GM21381 (cell line): ENCODE measurements around the gene ACTN4.
"Not testable (repeated sequence)": the region's sequence is repeated elsewhere in the genome, so short reads cannot be mapped to it uniquely, and the experiment has no call there.

Source experiments
- ATAC-seq: cut with Tn5 transposase; IDR thresholded peaks from one replicate; pipeline ENCODE4 v1.9.1; 2021; ENCODE audit warnings: mild to moderate bottlenecking, moderate library complexity; ENCODE audit not compliant: unreplicated experiment

The ACTN4 gene

GRCh38 chr19:38735257-38735686 is 87.8 kb downstream of the ACTN4 start:
- no peak for ATAC-seq

- no peak for ATAC-seq
Measured at GRCh38 chr19:38736036-38736412, 88.6 kb downstream of the ACTN4 start.

DNA sequence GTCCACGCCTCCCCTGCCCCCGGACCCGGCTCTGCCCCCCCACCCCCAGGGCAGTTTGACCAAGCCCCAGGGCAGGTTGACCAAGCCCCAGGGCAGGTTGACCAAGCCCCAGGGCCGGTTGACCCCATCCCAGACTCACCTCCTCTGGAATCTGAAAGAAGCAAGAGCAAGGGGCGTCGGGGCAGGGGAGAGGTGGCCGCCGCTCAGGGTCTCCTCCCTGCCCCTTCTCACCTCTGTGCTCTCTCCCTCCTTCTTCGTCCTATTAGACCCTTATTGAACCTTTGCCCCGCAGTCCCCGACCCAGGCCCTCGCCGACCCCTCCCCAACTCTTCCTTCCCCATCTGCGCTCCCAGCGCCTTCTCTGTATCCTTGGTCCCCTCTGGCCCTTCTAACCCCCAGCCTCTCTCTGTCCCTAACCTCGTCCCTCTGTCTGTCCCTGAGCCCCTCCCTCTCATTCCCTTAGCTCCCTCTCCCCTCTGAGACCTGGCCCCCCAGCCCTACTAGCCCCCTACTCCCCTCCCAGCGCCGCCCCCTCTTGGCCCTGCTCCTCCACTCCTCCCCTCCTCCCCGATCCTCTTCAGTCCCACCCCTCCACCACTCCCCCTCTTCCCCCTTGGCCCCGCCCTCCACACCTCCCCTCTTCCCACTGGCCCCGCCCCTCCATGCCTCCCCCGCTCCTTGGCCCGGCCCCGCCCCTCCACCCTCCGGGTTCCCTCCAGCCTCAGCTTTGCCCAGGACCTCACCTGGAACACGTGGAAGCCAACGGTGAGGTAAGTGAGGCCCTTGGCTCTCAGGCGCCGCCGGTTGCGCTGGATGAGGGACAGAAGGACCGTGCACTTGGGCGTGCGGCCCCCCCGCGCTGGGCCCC is 89.2 kb downstream of the ACTN4 start:
- no peak for ATAC-seq

DNA sequence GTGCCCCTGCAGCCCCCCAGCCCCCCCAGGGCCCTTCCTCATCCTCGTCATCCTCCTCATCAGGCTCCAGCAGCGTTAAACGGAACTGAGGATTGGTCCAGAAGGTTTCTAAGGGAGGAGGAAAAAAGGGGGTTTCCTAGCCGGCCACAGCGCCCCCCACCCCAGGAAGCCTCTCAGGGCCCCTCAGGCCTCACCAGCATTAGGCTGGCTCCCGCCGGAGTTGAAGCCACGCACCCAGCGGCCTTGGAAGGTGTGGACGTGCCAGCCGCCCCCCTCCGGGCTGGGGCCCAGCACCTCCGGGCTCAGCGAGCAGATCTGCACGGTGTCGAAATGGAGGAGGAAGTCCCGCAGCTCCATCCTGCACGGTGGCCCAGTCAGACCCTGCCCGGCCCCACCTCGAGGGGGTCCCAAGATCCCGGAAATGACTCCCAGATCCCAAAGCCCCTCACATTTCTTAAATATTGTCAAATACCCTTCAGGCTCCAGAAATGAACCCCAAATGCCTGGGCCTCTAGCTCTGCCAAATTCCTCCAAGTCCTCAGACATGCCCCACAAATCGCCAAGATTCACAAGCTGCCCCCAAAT is 89.9 kb downstream of the ACTN4 start:
- ATAC-seq: no peak

DNA sequence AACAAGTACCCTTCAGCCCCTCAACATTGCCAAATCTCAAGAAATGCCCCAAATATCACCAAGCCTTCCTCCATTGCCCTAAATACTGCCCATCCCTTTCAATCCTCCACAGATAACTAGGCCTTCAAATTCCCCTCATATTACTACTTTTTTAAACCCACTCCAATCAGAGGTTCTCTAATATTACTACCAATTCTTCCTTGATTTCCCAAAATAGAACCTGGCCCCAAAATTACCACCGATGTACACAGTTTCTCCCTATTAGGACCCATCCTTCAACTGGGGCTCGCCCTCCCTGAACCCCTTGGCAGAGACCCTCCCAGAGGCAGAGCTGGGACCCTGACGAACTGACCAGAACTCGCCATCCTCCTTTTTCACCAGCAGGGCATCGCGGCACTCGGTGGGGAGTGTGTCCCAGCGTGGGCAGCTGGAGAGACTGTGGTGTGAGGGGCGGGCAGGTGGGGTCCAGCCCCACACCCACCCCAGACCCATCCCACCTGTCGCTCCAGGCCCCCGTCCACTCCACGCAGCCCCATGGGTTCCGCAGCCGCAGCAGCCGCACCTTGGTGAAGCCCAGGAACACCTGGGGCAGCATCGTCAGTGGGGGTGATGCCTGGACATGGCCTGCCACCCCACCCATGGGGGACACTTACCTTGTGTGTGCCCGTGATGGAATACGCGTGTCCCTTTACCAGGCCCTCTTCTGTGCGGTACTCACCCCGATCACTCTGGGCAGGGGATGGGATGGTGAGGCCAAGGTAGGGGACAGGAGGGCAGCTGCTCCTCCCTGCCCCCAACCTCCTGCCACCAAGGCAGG is 90.7 kb downstream of the ACTN4 start:
- ATAC-seq: no peak

DNA sequence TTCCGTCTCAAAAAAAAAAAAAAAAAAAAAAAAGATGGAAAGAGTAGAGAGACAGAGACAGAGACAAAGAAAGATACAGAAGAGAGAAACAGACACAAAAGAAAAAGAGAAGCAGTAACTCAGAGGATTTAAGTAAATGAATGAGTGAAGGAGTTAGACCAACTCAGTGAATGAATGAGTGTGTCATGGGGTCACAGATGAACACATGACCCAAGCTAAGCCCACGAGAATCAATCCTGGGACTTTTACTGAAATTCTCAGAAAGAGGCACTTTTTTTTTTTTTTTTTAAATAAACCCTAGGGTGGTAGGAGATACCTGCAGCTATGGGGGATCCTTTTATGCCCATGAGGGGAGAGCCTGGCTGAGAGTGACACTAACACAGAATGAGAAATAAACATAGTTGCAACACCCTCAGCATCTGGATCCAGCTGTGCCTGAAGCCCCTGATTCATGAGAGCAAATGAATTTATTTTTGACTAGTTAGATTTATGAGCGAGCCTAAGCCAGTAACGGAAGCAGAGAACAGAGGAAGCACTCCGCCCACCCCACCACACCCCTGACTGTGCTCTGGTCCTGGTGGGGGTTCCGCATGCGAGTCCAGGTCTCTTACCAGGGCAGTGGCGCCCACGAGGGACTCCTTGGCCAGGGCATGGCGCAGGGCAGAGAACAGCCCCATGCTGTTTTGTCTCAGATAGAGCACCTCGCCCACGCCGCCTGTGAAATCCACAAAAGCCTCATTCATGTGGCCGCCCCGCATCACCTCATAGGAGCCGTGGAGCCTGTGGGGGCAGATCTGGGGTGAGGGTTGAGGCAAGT is 92.2 kb downstream of the ACTN4 start:
- ATAC-seq: no peak

- no peak for ATAC-seq
Measured at GRCh38 chr19:38740257-38740592, 92.8 kb downstream of the ACTN4 start.

DNA sequence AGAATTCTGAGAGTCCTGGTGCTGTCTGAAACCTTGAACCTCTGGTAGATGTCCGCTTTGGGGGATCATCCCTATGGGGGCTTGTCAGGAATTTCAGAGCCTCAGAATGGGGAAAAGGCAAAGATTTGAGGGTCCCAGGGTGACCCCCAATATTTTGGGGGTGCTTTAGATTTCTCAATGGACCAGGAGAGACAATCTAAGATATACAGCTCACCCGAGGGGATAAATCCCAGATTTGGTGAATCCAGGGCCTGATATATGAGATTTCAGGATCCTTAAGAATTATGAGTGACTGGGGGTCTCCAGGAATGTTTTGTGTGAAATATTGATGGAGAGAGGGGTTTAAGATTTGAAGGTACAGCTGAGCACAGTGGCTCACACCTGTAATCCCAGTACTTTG is 93.5 kb downstream of the ACTN4 start:
- no peak for ATAC-seq

DNA sequence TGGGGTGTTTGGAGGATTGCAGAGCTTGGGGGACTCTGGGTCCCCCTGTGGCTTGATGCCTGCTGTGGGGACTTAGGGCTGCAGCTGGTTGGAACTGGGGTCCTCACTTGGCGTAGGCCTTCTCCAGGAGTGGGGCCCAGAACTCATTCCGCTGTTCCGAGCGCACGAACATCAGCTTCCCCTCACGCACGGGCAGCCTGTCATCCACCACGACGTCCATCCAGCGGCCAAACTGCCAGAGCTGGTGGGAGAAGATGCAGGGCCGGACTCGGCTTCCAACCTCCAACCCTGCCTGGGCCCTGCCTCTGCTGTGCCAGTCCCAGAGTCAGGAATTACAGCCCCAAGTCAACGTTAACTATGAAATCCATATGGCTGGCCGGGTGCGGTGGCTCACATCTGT is 94.2 kb downstream of the ACTN4 start:
- no peak for ATAC-seq

DNA sequence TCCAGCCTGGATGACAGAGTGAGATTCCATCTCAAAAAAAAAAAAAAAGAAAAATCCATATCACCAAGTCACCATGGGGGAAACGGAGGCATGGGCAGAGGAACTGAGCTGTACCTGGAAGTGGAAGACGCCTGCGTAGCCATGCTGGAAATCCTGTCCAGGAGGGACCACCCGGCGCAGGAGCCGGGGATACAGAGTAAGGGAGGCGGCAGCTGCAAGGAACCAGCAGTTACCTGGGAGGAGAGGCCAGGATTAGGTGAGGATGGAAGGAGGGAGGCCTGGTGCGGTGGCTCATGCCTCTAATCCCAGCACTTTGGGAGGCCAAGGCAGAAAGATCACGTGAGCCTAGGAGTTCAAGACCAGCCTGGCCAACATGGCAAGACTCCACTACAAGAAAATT is 94.8 kb downstream of the ACTN4 start:
- no peak for ATAC-seq

GRCh38 chr19:38742906-38743305 is 95.5 kb downstream of the ACTN4 start:
- no peak for ATAC-seq

DNA sequence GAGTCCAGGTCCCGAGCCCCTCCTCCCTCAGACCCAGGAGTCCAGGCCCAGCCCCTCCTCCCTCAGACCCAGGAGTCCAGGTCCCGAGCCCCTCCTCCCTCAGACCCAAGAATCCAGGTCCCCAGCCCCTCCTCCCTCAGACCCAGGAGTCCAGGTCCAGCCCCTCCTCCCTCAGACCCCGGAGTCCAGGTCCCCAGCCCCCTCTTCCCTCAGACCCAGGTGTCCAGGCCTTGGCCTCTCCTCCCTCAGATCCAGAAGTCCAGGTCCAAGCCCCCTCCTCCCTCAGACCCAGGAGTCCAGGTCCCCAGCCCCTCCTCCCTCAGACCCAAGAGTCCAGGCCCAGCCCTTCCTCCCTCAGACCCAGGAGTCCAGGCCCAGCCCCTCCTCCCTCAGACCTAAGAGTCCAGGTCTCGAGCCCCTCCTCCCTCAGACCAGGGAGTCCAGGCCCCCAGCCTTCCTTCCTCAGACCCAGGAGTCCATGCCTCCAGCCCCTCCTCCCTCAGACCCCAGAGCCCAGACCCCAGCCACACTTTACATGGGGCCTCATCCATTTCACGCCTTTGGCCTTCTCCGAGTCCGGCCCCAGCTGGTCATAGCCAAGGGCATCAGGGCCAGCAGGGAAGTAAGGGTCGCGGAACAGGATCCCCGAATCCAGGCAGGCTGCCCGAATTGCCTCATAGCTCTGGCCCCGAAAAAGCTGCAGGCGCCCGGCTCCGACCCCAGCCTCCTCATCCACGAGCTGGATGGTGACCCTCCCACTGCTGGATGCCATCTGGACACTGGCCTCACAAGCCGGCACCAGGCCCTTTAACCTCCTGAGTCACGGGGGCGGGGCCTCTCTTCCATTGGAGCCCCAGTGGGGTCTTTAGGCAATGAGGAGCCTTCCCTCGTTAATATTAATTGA is 96.2 kb downstream of the ACTN4 start:
- ATAC-seq: no peak

- ATAC-seq: no peak
Measured at GRCh38 chr19:38744298-38744681, 96.8 kb downstream of the ACTN4 start, which contains the start of gene CAPN12. TSS of gene CAPN12 (minus strand) at chr19:38744474. CDS start at chr19:38744165, 309 bp downstream.

DNA sequence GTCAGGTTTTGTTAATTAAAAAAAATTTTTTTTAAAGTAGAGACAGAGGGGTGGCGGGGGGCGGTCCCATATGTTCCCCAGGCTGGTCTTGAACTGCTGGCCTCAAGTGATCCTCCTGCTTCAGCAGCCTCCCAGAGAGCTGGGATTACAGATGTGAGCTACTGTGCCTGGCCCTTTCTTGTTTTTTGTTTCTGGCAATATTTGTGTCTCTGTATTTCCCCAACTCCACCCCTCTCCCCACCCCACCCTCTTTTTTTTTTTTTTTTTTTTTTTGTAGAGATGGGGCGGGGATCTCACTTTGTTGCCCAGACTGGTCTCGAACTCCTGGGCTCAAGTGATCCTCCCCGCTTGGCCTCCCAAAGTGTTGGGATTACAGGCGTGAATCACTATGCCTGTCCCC is 97.4 kb downstream of the ACTN4 start:
- ATAC-seq: no peak

DNA sequence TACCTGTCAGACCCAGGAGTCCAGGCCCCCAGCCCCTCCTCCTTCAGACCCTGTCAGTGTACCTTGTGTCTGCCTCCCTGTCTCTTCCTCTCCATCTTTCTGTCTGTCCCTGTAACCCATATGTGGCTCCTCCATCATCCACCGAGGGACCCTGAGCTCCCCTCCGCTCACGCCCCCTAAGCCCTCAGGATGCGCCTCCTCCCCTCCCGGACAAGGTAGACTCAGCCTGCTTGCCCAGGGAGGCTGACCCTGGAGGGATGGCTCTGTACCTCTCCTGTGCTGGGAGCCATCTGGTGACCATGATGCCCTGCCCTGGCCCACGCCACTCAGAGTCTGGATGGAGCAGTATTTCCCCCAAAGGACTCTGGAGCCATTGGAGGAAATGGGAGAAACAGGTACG is 97.9 kb downstream of the ACTN4 start:
- ATAC-seq: no peak

DNA sequence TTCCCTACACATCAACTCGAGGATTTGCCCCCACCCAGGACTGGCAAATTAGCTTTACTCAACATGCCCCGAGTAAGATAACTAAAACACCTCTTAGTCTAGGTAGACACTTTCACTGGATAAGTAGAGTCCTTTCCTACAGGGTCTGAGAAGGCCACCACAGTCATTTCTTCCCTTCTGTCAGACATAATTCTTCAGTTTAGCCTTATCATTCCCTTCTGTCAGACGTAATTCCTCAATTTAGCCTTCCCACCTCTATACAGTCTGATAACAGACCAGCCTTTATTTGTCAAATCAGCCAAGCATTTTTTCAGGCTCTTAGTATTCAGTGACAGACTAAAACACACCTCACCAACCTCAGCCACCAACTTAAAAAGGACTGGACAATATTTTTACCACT is 106.3 kb downstream of the ACTN4 start:
- not testable (repeated sequence) for ATAC-seq

DNA sequence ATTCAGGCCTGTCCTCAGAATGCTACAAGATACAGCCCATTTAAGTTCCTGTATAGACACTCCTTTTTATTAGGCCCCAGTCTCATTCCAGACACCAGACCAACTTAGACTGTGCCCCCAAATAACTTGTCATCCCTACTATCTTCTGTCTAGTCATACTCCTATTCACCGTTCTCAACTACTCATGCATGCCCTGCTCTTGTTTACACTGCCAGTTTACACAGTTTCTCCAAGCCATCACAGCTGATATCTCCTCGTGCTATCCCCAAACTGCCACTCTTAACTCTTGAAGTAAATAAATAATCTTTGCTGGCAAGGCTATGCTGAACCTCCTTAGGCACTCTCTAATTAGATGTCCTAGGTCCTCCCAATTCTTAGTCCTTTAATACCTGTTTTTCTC is 106.7 kb downstream of the ACTN4 start:
- not testable (repeated sequence) for ATAC-seq

GRCh38 chr19:38759590-38760003 is 112.1 kb downstream of the ACTN4 start:
- no peak for ATAC-seq

DNA sequence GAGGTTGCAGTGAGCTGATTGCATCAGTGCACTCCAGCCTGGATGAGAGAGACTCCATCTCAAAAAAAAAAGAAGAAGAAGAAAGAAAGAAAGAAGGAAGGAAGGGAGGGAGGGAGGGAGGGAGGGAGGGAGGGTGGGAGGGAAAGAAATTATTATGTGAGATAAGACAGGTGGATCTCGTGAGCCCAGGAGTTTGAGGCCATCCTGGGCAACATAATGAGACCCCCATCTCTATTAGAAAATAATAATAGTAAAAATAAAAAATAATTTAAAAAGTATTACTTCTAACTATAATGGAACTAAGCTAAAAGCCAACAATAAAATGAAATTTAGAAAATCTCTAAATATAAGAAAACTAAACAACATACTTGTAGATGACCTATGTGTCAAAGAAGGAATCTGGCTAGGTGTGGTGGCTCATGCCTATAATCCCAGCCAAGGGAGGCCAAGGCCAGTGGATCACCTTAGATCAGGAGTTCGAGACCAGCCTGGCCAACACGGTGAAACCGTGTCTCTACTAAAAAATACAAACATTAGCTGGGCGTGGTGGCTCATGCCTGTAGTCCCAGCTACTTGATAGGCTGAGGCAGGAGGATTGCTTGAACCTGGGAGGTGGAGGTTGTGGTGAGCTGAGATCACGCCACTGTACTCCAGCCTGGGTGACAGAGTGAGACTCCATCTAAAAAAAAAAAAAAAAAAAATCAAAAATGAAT is 113.5 kb downstream of the ACTN4 start:
- not testable (repeated sequence) for ATAC-seq
